H9 (cell line): ENCODE data around the gene PDE6G. TPM values are rescaled to one million over a fixed set of nuclear protein-coding genes. Genes with fewer than 3 reads are reported as not detected.

Experiments
- DNase-seq: peaks from one replicate; pipeline ENCODE4 v3.0.0-alpha.2; 2017
- H2AFZ ChIP-seq: one replicate; pipeline ENCODE4 v1.6.1; 2013; ENCODE audit warnings: mild to moderate bottlenecking, low read length, control low read depth, moderate library complexity
- H2AK5ac ChIP-seq: 2 replicates; pipeline ENCODE4 v1.6.1; 2013; ENCODE audit warnings: low read length, control low read depth, mixed read lengths; ENCODE audit not compliant: insufficient read length
- H2BK120ac ChIP-seq: one replicate; pipeline ENCODE4 v1.6.1; 2013; ENCODE audit warnings: low read depth, mild to moderate bottlenecking, low read length, control low read depth, inconsistent platforms; ENCODE audit not compliant: poor library complexity, severe bottlenecking
- H2BK12ac ChIP-seq: 2 replicates; pipeline ENCODE4 v1.6.1; 2013; ENCODE audit warnings: low read length, control low read depth, mixed read lengths, low read depth; ENCODE audit not compliant: insufficient read length
- H2BK15ac ChIP-seq: 2 replicates; pipeline ENCODE4 v1.6.1; 2013; ENCODE audit warnings: low read depth, low read length, control low read depth
- H2BK20ac ChIP-seq: one replicate; pipeline ENCODE4 v1.6.1; 2013; ENCODE audit warnings: low read depth, mild to moderate bottlenecking, low read length, control low read depth, inconsistent platforms; ENCODE audit not compliant: poor library complexity, severe bottlenecking
- H2BK5ac ChIP-seq: 2 replicates; pipeline ENCODE4 v1.6.1; 2013; ENCODE audit warnings: low read length, control low read depth, mixed read lengths; ENCODE audit not compliant: insufficient read length
- H3K14ac ChIP-seq: 2 replicates; pipeline ENCODE4 v1.6.1; 2013; ENCODE audit warnings: low read length, control low read depth; ENCODE audit not compliant: insufficient read depth
- H3K18ac ChIP-seq: 2 replicates; pipeline ENCODE4 v1.6.1; 2013; ENCODE audit warnings: low read depth, mild to moderate bottlenecking, mixed read lengths, low read length, control low read depth; ENCODE audit not compliant: insufficient read length
- H3K23ac ChIP-seq: 2 replicates; pipeline ENCODE4 v1.6.1; 2013; ENCODE audit warnings: low read length, control low read depth, mixed read lengths, low read depth; ENCODE audit not compliant: insufficient read length
- H3K23me2 ChIP-seq: 2 replicates; pipeline ENCODE4 v1.6.1; 2013; ENCODE audit warnings: low read depth, mild to moderate bottlenecking, mixed read lengths, low read length, control low read depth; ENCODE audit not compliant: insufficient read length, poor library complexity, severe bottlenecking
- H3K27ac ChIP-seq: 2 replicates; pipeline ENCODE4 v1.5.1; 2013; ENCODE audit warnings: low read length, control low read depth, mixed read lengths, low read depth; ENCODE audit not compliant: insufficient read length
- H3K27me3 ChIP-seq: 2 replicates; pipeline ENCODE4 v1.6.1; 2013; ENCODE audit warnings: low read length, control low read depth, inconsistent platforms; ENCODE audit not compliant: insufficient read depth
- H3K4ac ChIP-seq: 2 replicates; pipeline ENCODE4 v1.6.1; 2013; ENCODE audit warnings: low read depth, mild to moderate bottlenecking, control low read depth, inconsistent platforms, low read length, moderate library complexity
- H3K4me1 ChIP-seq: 2 replicates; pipeline ENCODE4 v1.6.1; 2013; ENCODE audit warnings: low read length, control low read depth, inconsistent platforms; ENCODE audit not compliant: insufficient read depth
- H3K4me2 ChIP-seq: 2 replicates; pipeline ENCODE4 v1.6.1; 2013; ENCODE audit warnings: low read length, control low read depth, mixed read lengths; ENCODE audit not compliant: insufficient read length, insufficient read depth
- H3K56ac ChIP-seq: 2 replicates; pipeline ENCODE4 v1.6.1; 2013; ENCODE audit warnings: low read depth, mild to moderate bottlenecking, mixed read lengths, low read length, control low read depth; ENCODE audit not compliant: insufficient read length
- H3K79me1 ChIP-seq: 2 replicates; pipeline ENCODE4 v1.6.1; 2013; ENCODE audit warnings: low read depth, mild to moderate bottlenecking, moderate library complexity, low read length, control low read depth, inconsistent platforms; ENCODE audit not compliant: insufficient read depth, poor library complexity, severe bottlenecking
- H3K79me2 ChIP-seq: 2 replicates; pipeline ENCODE4 v1.6.1; 2013; ENCODE audit warnings: low read length, control low read depth, inconsistent platforms; ENCODE audit not compliant: insufficient read depth
- H3K9ac ChIP-seq: 2 replicates; pipeline ENCODE4 v1.6.1; 2013; ENCODE audit warnings: low read length, control low read depth, mixed read lengths; ENCODE audit not compliant: insufficient read length; ENCODE audit errors: extremely low read depth
- H3K9me3 ChIP-seq: one replicate; pipeline ENCODE4 v1.6.1; 2013; ENCODE audit warnings: low read depth, low read length, inconsistent platforms; ENCODE audit not compliant: control insufficient read depth
- H3T11ph ChIP-seq: one replicate; pipeline ENCODE4 v1.6.1; 2013; ENCODE audit warnings: mild to moderate bottlenecking, low read length, control low read depth, inconsistent platforms
- H4K20me1 ChIP-seq: one replicate; pipeline ENCODE4 v1.6.1; 2013; ENCODE audit not compliant: control insufficient read depth, insufficient read length, insufficient read depth
- H4K5ac ChIP-seq: 2 replicates; pipeline ENCODE4 v1.6.1; 2013; ENCODE audit warnings: low read depth, mild to moderate bottlenecking, mixed read lengths, low read length, control low read depth; ENCODE audit not compliant: insufficient read length
- H4K8ac ChIP-seq: replicated peaks from 2 replicates; pipeline ENCODE4 v1.6.1; 2013; ENCODE audit warnings: low read length, control low read depth, mixed read lengths, low read depth; ENCODE audit not compliant: insufficient read length
- H4K91ac ChIP-seq: 2 replicates; pipeline ENCODE4 v1.6.1; 2013; ENCODE audit warnings: low read depth, mild to moderate bottlenecking, moderate library complexity, mixed read lengths, low read length, control low read depth; ENCODE audit not compliant: insufficient read length
- H3K27ac Mint-ChIP-seq, 3 experiments: 2 replicates in 2 of 3; 3 replicates in 1 of 3; pipeline ENCODE4 v1.8.0; 2020 to 2021; ENCODE audit warnings: mixed read lengths in 3 of 3, mild to moderate bottlenecking in 1 of 3, moderate library complexity in 1 of 3
- H3K27me3 Mint-ChIP-seq: 2 replicates; pipeline ENCODE4 v1.8.0; 2021; ENCODE audit warnings: low read depth, mild to moderate bottlenecking, moderate library complexity, mixed read lengths
- H3K36me3 Mint-ChIP-seq, 3 experiments: 2 replicates in 2 of 3; 3 replicates in 1 of 3; pipeline ENCODE4 v1.8.0; 2020 to 2021; ENCODE audit warnings: low read depth in 3 of 3, mixed read lengths in 3 of 3; ENCODE audit not compliant: insufficient read depth in 1 of 3
- H3K4me1 Mint-ChIP-seq, 2 experiments: 2 replicates each; pipeline ENCODE4 v1.8.0; 2020; ENCODE audit warnings: mixed read lengths in 2 of 2
- H3K4me3 Mint-ChIP-seq, 2 experiments: 2 replicates in 1 of 2; 3 replicates in 1 of 2; pipeline ENCODE4 v1.8.0; 2020 to 2021; ENCODE audit warnings: mild to moderate bottlenecking in 2 of 2, mixed read lengths in 2 of 2, moderate library complexity in 1 of 2
- H3K9me3 Mint-ChIP-seq, 2 experiments: 2 replicates in 1 of 2; 3 replicates in 1 of 2; pipeline ENCODE4 v1.8.0; 2020; ENCODE audit warnings: mild to moderate bottlenecking in 2 of 2, mixed read lengths in 2 of 2, moderate library complexity in 1 of 2
- CTCF ChIP-seq: fragments of 200-600 bp; sonication (generic); conservative IDR thresholded peaks from 3 replicates; pipeline ENCODE4 v1.8.0; 2021; ENCODE audit warnings: antibody characterized with exemption, mild to moderate bottlenecking
- WGBS: extraction: QIAGEN DNeasy Blood & Tissue Kit; methylation state at CpG from one replicate; pipeline ENCODE4 v1.1.7; 2013; ENCODE audit warnings: missing lambda C conversion rate, low lambda C conversion rate, mixed read lengths; ENCODE audit not compliant: insufficient read length; ENCODE audit errors: extremely low coverage; 5-methylcytosine and 5-hydroxymethylcytosine counted together
- total RNA-seq: library from RNA; stranded (reverse); gene quantifications from 2 replicates; pipeline ENCODE4 v1.2.1, GENCODE V29; 2021

The PDE6G gene
- total RNA-seq, 1 experiment from 2014 or later = 5.7 TPM

GRCh38 chr17:81703747-81704654, 47.7 kb upstream of the PDE6G start:
- Histone ChIP-seq H4K5ac (no peak overlapping the region), H4K91ac (no peak overlapping the region), H3K14ac (peak overlapping the region; percentile 86), H2BK120ac (no peak overlapping the region), H3K9me3 (no peaks in the 10 kb centered on the region), H4K20me1 (no peaks in the 10 kb centered on the region), H3K23ac (no peak overlapping the region), H3K79me1 (peaks cover 8% of the 10 kb centered on the region), H3K56ac (no peak overlapping the region), H3K79me2 (peaks cover 8% of the 10 kb centered on the region; the same call in 1 of the 2 replicates), H3K18ac (peak overlapping the region; percentile 25), H3K4me2 (peak overlapping the region; percentile 84), H3K4me1 (0 out of 2 replicates have a peak, but pooled peaks cover 4% of the 10 kb centered on the region), H2BK12ac (no peak overlapping the region), H2BK5ac (no peak overlapping the region), H3K4ac (no peak overlapping the region), H2BK20ac (no peak overlapping the region), H3T11ph (no peak overlapping the region), H4K8ac (no peak overlapping the region), H3K27ac (no peak overlapping the region), H2AK5ac (no peak overlapping the region), H2BK15ac (no peak overlapping the region; the same call in 1 of the 2 replicates), H3K27me3 (no peaks in the 10 kb centered on the region), H3K23me2 (peaks cover 19% of the 10 kb centered on the region), H2AFZ (no peak overlapping the region), H3K9ac (peak overlapping the region; percentile 84)
- no CpG with 5 or more reads among the region's 27 CpGs for WGBS
- Mint-ChIP-seq H3K27ac (peak overlapping the region in 2 of 3 experiments; percentile 77 to 83; a peak in 3 of 7 replicates), H3K9me3 (no peaks in the 10 kb centered on the region), H3K4me1 (peaks cover 6 to 17% of the 10 kb centered on the region in 2 experiments), H3K27me3 (no peaks in the 10 kb centered on the region; the same call in 1 of the 2 replicates), H3K4me3 (peak overlapping the region; percentile 89 to 93), H3K36me3 (peaks cover 30 to 68% (median 47%) of the 10 kb centered on the region in 3 experiments)
- TF ChIP-seq CTCF = no peak
- no peak for DNase-seq
